ENCODE results near the gene NOTCH2. TPM values are rescaled to one million over a fixed set of nuclear protein-coding genes. Genes with fewer than 3 reads are reported as not detected.
"Not testable (repeated sequence)": the region's sequence is repeated elsewhere in the genome, so short reads cannot be mapped to it uniquely, and the experiment has no call there.

Gene NOTCH2
- total RNA-seq, 2 experiments from 2014 or later = 64.0 to 76.0 TPM

GRCh38 chr1:120098986-120099759, 29.7 kb upstream of the NOTCH2 start:
- H3K36me3 Mint-ChIP-seq (ENCODE audit: low read depth); H3K27me3 Mint-ChIP-seq; H3K4me1 Mint-ChIP-seq; CTCF ChIA-PET; H3K4me3 Mint-ChIP-seq; POLR2A ChIA-PET; H3K27ac Mint-ChIP-seq; H3K9me3 Mint-ChIP-seq; DNase-seq: not testable (repeated sequence)

GRCh38 chr1:120096981-120097545, 27.6 kb upstream of the NOTCH2 start:
- DNase-seq; CTCF ChIA-PET; H3K36me3 Mint-ChIP-seq (ENCODE audit: low read depth); H3K27ac Mint-ChIP-seq; H3K27me3 Mint-ChIP-seq; H3K4me3 Mint-ChIP-seq; H3K4me1 Mint-ChIP-seq; POLR2A ChIA-PET; H3K9me3 Mint-ChIP-seq: not testable (repeated sequence)

- H3K4me3 Mint-ChIP-seq; H3K4me1 Mint-ChIP-seq; H3K27me3 Mint-ChIP-seq; H3K27ac Mint-ChIP-seq; DNase-seq; H3K9me3 Mint-ChIP-seq; POLR2A ChIA-PET; H3K36me3 Mint-ChIP-seq (ENCODE audit: low read depth); CTCF ChIA-PET: not testable (repeated sequence)
Measured at GRCh38 chr1:120093548-120094181, 24.2 kb upstream of the NOTCH2 start.

GRCh38 chr1:120092232-120093218, 23.1 kb upstream of the NOTCH2 start:
- H3K27ac Mint-ChIP-seq; POLR2A ChIA-PET; H3K4me3 Mint-ChIP-seq; H3K4me1 Mint-ChIP-seq; H3K36me3 Mint-ChIP-seq (ENCODE audit: low read depth); DNase-seq; H3K27me3 Mint-ChIP-seq; CTCF ChIA-PET; H3K9me3 Mint-ChIP-seq: not testable (repeated sequence)

DNA sequence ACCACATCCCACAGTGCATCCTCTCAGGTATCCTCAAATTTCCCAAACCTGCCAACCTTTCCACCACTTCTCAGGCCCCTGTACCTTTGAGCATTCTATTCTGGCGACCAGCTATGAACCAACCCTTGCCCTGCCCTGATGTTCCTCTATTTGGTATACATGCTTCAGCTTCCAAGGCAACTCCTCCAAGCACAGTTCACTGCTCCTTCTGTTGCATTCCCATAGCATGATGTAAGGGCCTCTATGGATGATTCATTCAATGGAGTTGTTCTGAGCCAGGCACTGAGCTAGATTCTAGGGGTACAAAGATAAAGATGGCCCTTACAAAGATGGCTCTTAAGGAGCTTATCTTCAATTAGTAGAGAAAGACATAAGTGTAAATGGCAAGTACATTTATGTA, 21.4 kb upstream of the NOTCH2 start:
- H3K4me1 Mint-ChIP-seq; H3K4me3 Mint-ChIP-seq; H3K27me3 Mint-ChIP-seq; H3K36me3 Mint-ChIP-seq (ENCODE audit: low read depth); H3K27ac Mint-ChIP-seq; POLR2A ChIA-PET; H3K9me3 Mint-ChIP-seq; CTCF ChIA-PET; DNase-seq: not testable (repeated sequence)

DNA sequence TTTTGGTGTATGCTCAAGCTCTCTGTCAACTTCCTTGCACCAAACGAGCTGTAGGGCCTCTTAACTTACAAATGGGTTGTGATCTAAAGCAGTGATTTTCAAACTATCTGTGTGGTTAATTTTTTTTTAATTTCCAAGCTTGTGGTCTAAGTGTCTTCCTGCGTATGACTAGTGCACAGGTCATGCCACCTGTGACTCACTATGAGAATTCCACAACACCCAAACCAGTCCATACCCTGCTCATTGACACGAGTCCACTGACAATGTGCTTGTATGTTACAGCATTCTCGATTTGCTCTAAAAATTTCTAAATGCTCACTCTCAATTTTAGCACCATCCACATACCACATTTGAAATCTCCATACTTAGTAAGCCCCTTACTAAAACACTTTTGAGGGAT, 18.5 kb upstream of the NOTCH2 start:
- H3K36me3 Mint-ChIP-seq (ENCODE audit: low read depth); CTCF ChIA-PET; H3K4me1 Mint-ChIP-seq; H3K4me3 Mint-ChIP-seq; H3K27ac Mint-ChIP-seq; POLR2A ChIA-PET; H3K27me3 Mint-ChIP-seq; H3K9me3 Mint-ChIP-seq: not testable (repeated sequence)
- peak; percentile 34 for DNase-seq

GRCh38 chr1:120069920-120070214, 405 bp upstream of the NOTCH2 start:
- H3K27ac Mint-ChIP-seq; H3K36me3 Mint-ChIP-seq (ENCODE audit: low read depth); H3K27me3 Mint-ChIP-seq; H3K4me1 Mint-ChIP-seq; H3K4me3 Mint-ChIP-seq; H3K9me3 Mint-ChIP-seq; POLR2A ChIA-PET; DNase-seq; CTCF ChIA-PET: not testable (repeated sequence)

DNA sequence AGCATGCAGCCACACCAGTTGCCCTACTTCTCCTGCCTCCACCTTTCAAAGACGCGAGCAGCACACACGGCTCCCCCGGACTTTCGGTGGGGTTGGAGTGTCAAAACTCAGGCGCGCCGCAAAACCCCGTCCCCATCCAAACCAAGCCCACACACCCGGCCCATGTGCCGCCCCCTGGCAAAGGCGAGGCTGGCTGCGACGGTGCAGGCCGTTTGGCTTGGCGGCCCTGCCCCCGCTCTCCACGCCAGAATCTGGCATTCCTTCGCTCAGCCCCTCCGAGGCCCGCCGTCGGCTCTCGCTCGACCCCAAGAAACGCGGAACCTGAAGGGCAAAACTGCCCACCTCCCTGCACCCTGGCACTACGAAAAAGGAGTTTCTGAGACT, 787 bp downstream of the NOTCH2 start:
- CTCF ChIA-PET; H3K36me3 Mint-ChIP-seq (ENCODE audit: low read depth); H3K9me3 Mint-ChIP-seq; H3K27me3 Mint-ChIP-seq; H3K4me1 Mint-ChIP-seq; POLR2A ChIA-PET: not testable (repeated sequence)
- H3K4me3 Mint-ChIP-seq = peak overlapping the region; percentile 67
- peak overlapping the region; percentile 46 for H3K27ac Mint-ChIP-seq
- DNase-seq = peak; percentile 23

GRCh38 chr1:120048208-120048607, 21.3 kb downstream of the NOTCH2 start:
- H3K4me3 Mint-ChIP-seq; H3K27me3 Mint-ChIP-seq; POLR2A ChIA-PET; H3K9me3 Mint-ChIP-seq; H3K36me3 Mint-ChIP-seq (ENCODE audit: low read depth); H3K4me1 Mint-ChIP-seq; DNase-seq; H3K27ac Mint-ChIP-seq; CTCF ChIA-PET: not testable (repeated sequence)

- DNase-seq; H3K4me1 Mint-ChIP-seq; H3K27me3 Mint-ChIP-seq; H3K9me3 Mint-ChIP-seq; H3K36me3 Mint-ChIP-seq (ENCODE audit: low read depth); POLR2A ChIA-PET; CTCF ChIA-PET; H3K4me3 Mint-ChIP-seq; H3K27ac Mint-ChIP-seq: not testable (repeated sequence)
Measured at GRCh38 chr1:120041771-120042170, 27.7 kb downstream of the NOTCH2 start.

DNA sequence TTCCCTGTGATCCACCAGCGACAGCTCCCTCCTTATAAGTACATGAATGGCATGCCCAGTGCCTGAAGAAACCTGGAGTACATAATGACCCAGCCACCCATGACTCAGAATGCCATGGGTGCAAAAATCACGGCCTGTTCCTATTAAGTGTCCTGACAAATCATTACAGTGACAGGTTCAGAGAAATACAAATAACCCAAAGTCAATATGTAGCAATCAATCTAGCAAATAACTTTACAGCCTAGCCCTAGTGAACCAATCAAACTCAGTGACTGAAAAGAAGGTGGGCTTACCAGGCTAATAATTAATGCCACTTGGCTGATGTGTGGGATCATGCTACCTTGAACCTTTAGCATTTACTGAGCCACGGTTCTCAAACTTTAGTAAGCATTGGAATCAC, 37.2 kb downstream of the NOTCH2 start:
- CTCF ChIA-PET; H3K36me3 Mint-ChIP-seq (ENCODE audit: low read depth); H3K4me1 Mint-ChIP-seq; H3K27me3 Mint-ChIP-seq; H3K4me3 Mint-ChIP-seq; DNase-seq; POLR2A ChIA-PET; H3K9me3 Mint-ChIP-seq; H3K27ac Mint-ChIP-seq: not testable (repeated sequence)

DNA sequence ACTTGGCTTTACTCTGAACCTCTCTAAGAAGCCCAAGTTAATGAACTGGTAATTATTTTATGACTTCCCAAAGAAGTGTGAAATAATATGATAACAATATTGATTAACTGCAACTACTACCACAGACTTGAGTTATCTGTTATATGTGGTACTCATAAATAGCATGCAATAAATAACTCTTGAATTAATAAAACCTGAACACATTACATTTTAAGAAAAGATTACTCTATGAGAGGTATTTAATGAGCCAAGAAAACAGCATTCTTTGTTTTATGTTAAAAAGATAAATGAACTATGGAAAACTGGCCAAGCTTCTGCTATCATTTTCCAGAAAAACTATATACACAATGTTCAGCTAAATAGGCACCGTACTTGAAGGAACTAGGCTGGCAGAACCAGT, 45.7 kb downstream of the NOTCH2 start:
- H3K27me3 Mint-ChIP-seq; H3K9me3 Mint-ChIP-seq; H3K36me3 Mint-ChIP-seq (ENCODE audit: low read depth); H3K27ac Mint-ChIP-seq; H3K4me1 Mint-ChIP-seq; DNase-seq; CTCF ChIA-PET; POLR2A ChIA-PET; H3K4me3 Mint-ChIP-seq: not testable (repeated sequence)

DNA sequence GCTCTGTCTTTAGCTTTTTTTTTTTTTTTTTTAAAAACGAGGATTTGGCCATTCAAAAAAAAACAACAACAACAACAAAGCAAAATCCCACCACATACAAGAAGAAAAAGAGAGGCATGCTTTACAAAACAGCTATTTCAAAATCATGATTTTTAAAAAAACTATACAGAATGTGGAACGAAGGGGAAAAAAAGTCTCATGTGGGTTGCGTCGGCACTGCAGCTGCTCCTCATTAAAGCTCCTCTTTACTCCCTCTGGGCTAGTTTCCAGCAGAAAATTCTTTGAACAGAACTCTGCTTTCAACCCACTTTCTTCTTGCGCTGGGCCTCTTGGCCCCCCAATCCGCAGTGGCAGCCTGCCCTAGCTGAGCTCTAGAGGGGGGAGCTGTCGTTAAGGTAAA, 54.5 kb downstream of the NOTCH2 start:
- POLR2A ChIA-PET; CTCF ChIA-PET; H3K9me3 Mint-ChIP-seq; H3K4me3 Mint-ChIP-seq; H3K27ac Mint-ChIP-seq; H3K36me3 Mint-ChIP-seq (ENCODE audit: low read depth); H3K27me3 Mint-ChIP-seq; DNase-seq; H3K4me1 Mint-ChIP-seq: not testable (repeated sequence)
